PC-3 (cell line): Measurements from ENCODE around the gene GPR42.

Experiments
- CTCF ChIP-seq: fragments of 300-600 bp; sonication (generic); conservative IDR thresholded peaks from 2 replicates; pipeline ENCODE4 v1.5.1; 2017; ENCODE audit warnings: antibody characterized with exemption, low read depth, mild to moderate bottlenecking, low read length
- EZH2 ChIP-seq: fragments of 300-600 bp; sonication (generic); IDR thresholded peaks from one replicate; pipeline ENCODE4 v1.6.1; 2017; ENCODE audit warnings: antibody characterized with exemption, mild to moderate bottlenecking, low read length; ENCODE audit not compliant: unreplicated experiment

- TF ChIP-seq CTCF (no peak), EZH2 (no peak)
Observed at GRCh38 chr19:35342430-35342829, 28.4 kb upstream of the GPR42 start.
